Measurements from ENCODE around the gene AVL9.

Gene AVL9

DNA sequence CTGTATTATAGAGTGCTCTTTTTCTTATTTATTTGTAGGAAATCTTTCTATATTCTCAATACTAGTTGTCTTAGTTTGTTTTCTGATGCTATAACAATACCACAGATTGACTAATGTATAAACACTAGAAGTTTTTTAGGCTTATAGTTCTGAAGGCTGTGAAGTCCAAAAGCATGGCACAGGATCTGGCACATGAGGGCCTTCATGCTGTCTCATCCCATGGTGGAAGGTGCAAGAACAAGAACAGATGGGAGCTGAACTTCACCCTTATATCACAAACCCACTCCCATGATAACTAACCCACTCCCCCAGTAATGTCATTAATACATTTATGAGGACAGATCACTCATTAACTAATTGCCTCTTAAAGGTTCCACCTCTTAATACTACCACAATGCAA, 109.7 kb downstream of the AVL9 start:
- no peaks in the 10 kb centered on the region for H3K79me2 ChIP-seq (ENCODE audit: control insufficient read depth, low read length)
- H3K27me3 ChIP-seq (ENCODE audit: control insufficient read depth, low read length), result no peaks in the 10 kb centered on the region
- no peaks in the 10 kb centered on the region for H3K9me2 ChIP-seq (replicated peaks; ENCODE audit: control insufficient read depth, low read length)
- H3K9me3 ChIP-seq (ENCODE audit: control insufficient read depth, insufficient read depth, low read length), result no peaks in the 10 kb centered on the region
- H3K4me1 ChIP-seq (ENCODE audit: control insufficient read depth, low read length), result no peaks in the 10 kb centered on the region
- no peak overlapping the region for H3K4me3 ChIP-seq (ENCODE audit: low read length)
- H4K20me1 ChIP-seq (ENCODE audit: control insufficient read depth, insufficient read depth, low read depth, low read length), result no peaks in the 10 kb centered on the region
- no peak overlapping the region for H3K4me2 ChIP-seq (ENCODE audit: low read length)
- H3K27ac ChIP-seq (ENCODE audit: low read depth, low read length), result no peak overlapping the region
- H3F3A ChIP-seq (ENCODE audit: control insufficient read depth, insufficient read depth), result no peaks in the 10 kb centered on the region
- TF ChIP-seq, protein P1, sequence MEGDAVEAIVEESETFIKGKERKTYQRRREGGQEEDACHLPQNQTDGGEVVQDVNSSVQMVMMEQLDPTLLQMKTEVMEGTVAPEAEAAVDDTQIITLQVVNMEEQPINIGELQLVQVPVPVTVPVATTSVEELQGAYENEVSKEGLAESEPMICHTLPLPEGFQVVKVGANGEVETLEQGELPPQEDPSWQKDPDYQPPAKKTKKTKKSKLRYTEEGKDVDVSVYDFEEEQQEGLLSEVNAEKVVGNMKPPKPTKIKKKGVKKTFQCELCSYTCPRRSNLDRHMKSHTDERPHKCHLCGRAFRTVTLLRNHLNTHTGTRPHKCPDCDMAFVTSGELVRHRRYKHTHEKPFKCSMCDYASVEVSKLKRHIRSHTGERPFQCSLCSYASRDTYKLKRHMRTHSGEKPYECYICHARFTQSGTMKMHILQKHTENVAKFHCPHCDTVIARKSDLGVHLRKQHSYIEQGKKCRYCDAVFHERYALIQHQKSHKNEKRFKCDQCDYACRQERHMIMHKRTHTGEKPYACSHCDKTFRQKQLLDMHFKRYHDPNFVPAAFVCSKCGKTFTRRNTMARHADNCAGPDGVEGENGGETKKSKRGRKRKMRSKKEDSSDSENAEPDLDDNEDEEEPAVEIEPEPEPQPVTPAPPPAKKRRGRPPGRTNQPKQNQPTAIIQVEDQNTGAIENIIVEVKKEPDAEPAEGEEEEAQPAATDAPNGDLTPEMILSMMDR (IDR thresholded peaks at IDR 0.05; ENCODE audit: low read depth, low read length, poor library complexity, severe bottlenecking), result no peak
- TF ChIP-seq EZH2phosphoT487 (IDR thresholded peaks at IDR 0.05; ENCODE audit: borderline replicate concordance, low read length), result no peak
- H3K36me3 ChIP-seq (ENCODE audit: control insufficient read depth, low read length), result no peaks in the 10 kb centered on the region

DNA sequence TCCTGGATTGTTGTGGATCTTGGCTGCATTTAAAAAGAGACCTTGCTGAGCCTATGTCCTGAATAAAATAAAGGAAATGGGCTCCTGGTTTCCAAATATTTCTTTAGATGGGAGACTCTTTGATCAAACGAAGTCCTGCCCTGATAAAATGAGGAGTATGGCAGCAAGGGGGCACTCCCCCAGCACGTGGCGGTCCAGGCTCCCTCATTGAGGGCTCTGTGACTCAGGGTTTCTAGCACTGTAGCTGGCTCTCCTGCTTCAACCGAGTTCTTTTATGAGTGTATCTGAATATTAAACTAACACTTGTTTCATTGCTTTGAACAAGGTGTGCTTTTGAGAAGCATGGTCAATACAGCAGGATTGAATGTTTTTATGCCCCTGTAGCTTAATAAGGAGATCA, 114.2 kb downstream of the AVL9 start:
- Histone ChIP-seq H3K9me2 (replicated peaks; ENCODE audit: control insufficient read depth, low read length) (no peaks in the 10 kb centered on the region), H3K36me3 (ENCODE audit: control insufficient read depth, low read length) (no peaks in the 10 kb centered on the region), H3F3A (ENCODE audit: control insufficient read depth, insufficient read depth) (no peaks in the 10 kb centered on the region), H3K27ac (ENCODE audit: low read depth, low read length) (no peak overlapping the region), H3K4me2 (ENCODE audit: low read length) (no peak overlapping the region), H3K9me3 (ENCODE audit: control insufficient read depth, insufficient read depth, low read length) (no peaks in the 10 kb centered on the region), H3K27me3 (ENCODE audit: control insufficient read depth, low read length) (no peaks in the 10 kb centered on the region), H3K4me3 (ENCODE audit: low read length) (no peak overlapping the region), H3K4me1 (ENCODE audit: control insufficient read depth, low read length) (no peaks in the 10 kb centered on the region), H4K20me1 (ENCODE audit: control insufficient read depth, insufficient read depth, low read depth, low read length) (no peaks in the 10 kb centered on the region), H3K79me2 (ENCODE audit: control insufficient read depth, low read length) (no peaks in the 10 kb centered on the region)
- TF ChIP-seq EZH2phosphoT487 (IDR thresholded peaks at IDR 0.05; ENCODE audit: borderline replicate concordance, low read length), result no peak
- TF ChIP-seq, protein P1 (IDR thresholded peaks at IDR 0.05; ENCODE audit: low read depth, low read length, poor library complexity, severe bottlenecking), result no peak

DNA sequence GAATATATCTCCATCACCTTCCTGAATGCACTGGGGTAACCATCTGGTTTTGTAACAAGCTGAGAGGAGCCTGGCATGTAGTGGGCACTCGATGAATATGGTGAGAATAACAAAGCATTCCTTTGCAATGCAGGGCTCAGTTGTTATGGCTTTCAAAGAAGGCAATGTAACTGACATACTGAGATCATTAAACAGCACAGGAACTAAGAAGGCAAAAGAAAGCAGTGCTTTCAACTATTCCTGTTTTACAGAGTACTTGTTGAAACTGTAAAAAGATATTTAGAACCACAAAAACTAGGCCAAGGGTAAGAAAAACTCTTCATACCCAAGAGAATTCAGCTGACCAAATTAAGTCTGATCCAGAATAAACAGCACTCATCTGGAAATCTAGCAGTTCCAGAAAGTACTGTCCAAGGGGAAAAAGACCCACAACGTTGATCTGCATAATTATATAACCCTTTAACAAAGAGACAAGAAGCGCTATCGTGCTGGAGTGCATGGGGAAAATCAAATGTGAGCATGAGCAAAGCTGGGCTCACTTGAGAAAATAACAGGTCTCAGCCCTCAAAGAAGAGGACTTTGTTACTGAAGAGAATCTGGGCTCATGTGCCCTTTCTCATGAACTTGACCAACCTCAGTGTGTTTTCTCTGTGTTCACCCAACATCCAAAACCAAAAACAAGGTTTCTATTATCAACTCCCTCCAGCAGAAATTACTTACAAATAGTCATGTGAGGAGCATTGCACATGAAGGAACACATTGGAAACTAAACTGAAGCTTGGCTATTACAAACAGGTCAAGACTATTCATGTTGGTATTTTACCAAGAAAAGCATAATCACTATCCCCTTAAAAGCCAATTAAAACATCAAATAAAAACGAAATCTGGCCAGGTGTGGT, 116.2 kb downstream of the AVL9 start:
- no peaks in the 10 kb centered on the region for H3K4me1 ChIP-seq (ENCODE audit: control insufficient read depth, low read length)
- TF ChIP-seq, protein P1 (IDR thresholded peaks at IDR 0.05; ENCODE audit: low read depth, low read length, poor library complexity, severe bottlenecking), result no peak
- TF ChIP-seq EZH2phosphoT487 (IDR thresholded peaks at IDR 0.05; ENCODE audit: borderline replicate concordance, low read length), result no peak
- no peaks in the 10 kb centered on the region for H4K20me1 ChIP-seq (ENCODE audit: control insufficient read depth, insufficient read depth, low read depth, low read length)
- no peak overlapping the region for H3K4me2 ChIP-seq (ENCODE audit: low read length)
- H3K27ac ChIP-seq (ENCODE audit: low read depth, low read length), result no peak overlapping the region
- H3K79me2 ChIP-seq (ENCODE audit: control insufficient read depth, low read length), result no peaks in the 10 kb centered on the region
- H3K27me3 ChIP-seq (ENCODE audit: control insufficient read depth, low read length), result no peaks in the 10 kb centered on the region
- no peaks in the 10 kb centered on the region for H3K36me3 ChIP-seq (ENCODE audit: control insufficient read depth, low read length)
- H3K9me3 ChIP-seq (ENCODE audit: control insufficient read depth, insufficient read depth, low read length), result no peaks in the 10 kb centered on the region
- H3F3A ChIP-seq (ENCODE audit: control insufficient read depth, insufficient read depth), result no peaks in the 10 kb centered on the region
- no peak overlapping the region for H3K4me3 ChIP-seq (ENCODE audit: low read length)
- H3K9me2 ChIP-seq (replicated peaks; ENCODE audit: control insufficient read depth, low read length), result no peaks in the 10 kb centered on the region

Measured in DOHH2 (cell line).